GM03348 (cell line): ENCODE results near the gene TMEM171.

Source experiments
- DNase-seq: peaks from one replicate; pipeline ENCODE4 v3.0.0; 2012; ENCODE audit warnings: low spot score

The TMEM171 gene

GRCh38 chr5:73120222-73121118, at the start of gene TMEM171:
TSS of gene TMEM171 (plus strand) at chr5:73120575. CDS start at chr5:73123374, 2,799 bp downstream.
- peak; percentile 84 for DNase-seq

- DNase-seq, result no peak
Observed at GRCh38 chr5:73081093-73081492, 39.3 kb upstream of the TMEM171 start.

- peak; percentile 21 for DNase-seq
Observed at GRCh38 chr5:73088026-73088425, 32.3 kb upstream of the TMEM171 start.

GRCh38 chr5:73093943-73094342, 26.4 kb upstream of the TMEM171 start:
- DNase-seq, result no peak

GRCh38 chr5:73094415-73094814, 26.0 kb upstream of the TMEM171 start:
- no peak for DNase-seq

DNA sequence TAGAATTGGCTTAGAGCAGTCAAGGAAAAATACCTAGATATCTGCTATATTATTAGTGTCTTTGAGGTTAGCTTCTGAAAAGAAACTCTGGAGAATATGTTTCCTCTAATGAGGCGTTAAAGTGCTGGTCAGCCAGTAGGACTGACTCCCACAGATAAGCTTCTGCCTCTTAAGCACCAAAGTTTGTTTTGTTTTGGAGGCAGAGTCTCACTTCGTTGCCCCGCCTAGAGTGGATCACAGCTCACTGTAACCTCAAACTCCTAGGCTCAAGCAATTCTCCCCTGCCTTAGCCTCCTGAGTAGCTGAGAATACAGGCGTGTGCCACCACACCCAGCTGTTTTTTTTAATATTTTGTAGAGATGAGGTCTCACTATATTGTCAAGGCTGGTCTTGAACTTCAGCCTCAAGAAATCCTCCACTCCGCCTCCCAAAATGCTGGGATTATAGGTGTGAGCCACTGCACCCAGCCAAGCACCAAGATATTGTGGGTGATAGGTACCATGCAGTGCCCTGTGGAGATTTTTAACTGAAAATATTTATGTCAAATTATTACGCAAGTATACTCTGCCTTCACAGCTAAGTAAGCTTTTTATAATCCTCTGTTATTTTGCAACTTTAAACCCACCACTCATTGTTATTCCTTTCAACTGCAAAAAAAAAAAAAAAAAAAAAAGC, 24.7 kb upstream of the TMEM171 start:
- no peak for DNase-seq

DNA sequence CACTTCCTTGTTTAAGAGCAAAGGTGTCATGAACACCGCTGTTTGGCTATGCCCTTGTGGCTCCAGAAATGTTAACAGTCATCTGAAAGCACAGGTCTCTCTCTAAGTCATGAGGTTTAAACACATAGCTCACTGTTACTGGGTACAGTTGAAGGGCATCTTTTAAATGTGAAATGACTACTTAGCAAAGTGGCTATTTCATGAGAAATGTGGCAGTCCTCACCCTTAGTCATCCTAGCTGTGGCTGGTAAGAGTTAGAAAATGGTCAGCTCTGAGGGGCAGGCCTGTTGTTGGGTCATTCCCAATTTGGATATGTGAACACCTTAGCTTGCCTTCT, 24.2 kb upstream of the TMEM171 start:
- no peak for DNase-seq

GRCh38 chr5:73097740-73098139, 22.6 kb upstream of the TMEM171 start:
- DNase-seq, result no peak

- DNase-seq, result no peak
Observed at GRCh38 chr5:73100109-73100508, 20.3 kb upstream of the TMEM171 start.

DNA sequence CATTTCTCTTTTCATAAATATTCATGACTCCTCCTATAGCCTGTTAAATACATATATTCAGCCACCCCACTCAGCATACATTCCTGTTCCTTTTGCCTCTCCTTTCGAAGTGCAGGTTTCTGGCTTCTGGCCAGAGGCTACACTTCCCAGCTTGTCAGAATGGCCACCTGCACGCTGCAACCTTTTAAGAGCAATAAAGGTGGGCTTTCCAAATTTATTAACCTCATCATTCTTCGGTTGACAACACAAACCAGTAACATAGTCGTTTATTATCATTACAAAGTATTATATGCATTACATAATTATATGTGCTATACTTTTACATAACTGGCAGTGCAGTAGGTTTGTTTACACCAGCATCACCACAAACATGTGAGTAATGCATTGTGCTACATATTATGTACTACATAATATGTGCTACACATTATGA, 16.5 kb upstream of the TMEM171 start:
- DNase-seq, result no peak

GRCh38 chr5:73104326-73104725, 16.0 kb upstream of the TMEM171 start:
- no peak for DNase-seq

- DNase-seq, result no peak
Observed at GRCh38 chr5:73106335-73106734, 14.0 kb upstream of the TMEM171 start.

DNA sequence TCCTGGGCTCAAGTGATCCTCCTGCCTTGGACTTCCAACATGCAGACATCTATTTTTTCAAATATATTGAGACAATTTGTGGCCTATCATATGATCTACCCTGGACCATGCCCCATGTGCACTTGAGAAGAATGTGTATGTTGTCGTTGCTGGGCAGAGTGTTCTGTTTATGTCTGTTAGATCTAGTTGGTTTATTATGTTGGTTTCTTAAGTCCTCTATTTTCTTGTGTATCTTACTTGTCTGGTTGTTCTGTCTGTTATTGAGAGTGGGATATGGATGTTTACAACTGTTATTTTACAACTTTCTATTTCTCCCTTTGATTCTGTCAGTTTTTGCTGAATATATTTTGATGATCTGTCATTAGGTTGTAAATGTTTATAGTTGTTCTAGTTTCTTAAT, 10.2 kb upstream of the TMEM171 start:
- no peak for DNase-seq

DNA sequence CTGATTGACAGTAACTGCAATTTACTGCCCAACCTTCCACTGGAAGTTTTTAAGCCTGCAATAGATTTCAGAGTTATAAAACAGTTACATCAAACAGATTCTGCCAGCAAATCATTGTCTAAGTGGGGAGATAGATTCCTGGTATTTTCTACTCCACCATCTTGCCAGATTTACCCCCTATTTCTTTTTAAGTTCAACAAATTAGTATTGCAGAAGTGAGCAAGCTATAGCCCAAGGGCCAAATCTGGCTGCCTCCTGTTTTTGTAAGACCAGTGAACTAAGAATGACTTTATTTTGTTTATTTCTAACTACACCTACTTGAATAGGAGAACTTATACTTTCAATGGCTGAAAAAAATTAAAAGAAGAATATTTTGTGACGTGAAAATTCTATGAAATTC, 8.8 kb upstream of the TMEM171 start:
- DNase-seq, result no peak

DNA sequence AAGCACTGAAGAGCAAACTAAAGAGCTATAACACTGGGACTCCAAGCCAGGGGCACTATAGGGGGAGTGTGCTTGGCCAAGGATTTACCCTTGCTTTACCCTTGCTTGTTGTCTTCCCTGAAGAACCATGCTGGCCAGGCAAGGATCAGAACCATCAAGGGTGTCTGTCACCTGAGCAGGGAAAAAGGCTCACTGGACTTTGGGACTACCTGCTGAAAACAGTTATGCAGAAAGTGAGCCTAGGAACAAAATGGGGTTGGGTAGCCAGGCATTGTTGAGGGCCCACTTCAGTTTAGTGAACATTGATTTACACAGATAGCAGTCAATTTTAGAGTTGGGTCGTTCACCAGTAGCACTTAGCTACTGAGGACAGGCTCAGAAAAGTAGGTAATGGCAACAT, 8.0 kb upstream of the TMEM171 start:
- DNase-seq, result no peak

DNA sequence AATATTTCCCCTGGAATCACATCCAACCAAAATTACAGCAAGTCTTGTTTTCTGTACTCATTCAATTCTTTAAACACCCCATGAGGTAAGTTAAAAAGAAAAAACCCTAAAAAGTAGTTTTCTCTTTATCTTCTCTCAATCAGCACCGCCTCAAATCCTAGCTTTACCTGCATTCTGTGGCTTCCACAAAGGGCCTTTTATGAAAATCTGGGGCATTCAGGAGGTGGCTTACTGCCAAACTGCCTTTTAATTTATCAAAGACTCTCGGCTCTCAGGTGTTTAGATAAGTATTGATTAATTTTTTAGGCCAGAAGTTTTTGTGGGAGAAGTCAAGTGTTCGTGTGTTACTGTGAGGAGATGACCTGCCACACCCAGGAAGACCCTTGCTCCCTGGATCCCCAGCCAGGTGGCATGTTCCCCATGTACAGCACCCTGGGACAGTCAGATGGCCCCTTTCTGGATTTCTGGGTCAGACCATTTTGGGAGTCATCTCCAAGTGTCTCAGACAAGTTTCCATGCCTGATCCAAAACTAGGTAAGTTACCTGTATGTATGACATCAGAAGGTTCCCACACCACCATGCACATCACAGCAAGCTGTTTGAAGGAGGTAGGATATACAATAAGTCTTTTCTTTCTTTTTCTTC, 6.2 kb upstream of the TMEM171 start:
- no peak for DNase-seq

- peak; percentile 86 for DNase-seq
Observed at GRCh38 chr5:73115399-73116051, 4.8 kb upstream of the TMEM171 start.

DNA sequence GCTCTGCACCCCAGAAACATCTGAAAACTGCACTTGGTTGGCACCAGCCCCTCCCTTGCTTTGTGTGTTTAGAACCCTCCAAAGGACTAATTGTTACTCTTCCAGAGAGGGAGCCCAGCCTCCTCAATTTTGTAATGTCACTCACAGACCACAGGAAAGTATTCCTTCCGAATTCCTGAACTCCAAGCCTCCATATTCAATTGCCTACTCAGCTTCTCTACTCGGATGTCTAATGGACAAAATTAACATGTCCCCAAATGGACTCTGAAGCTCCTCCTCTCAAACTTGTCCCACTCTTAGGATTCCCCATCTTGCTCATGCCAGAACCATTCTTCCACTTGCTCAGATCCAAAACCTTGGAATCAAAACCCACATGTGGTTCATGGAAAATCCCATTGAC, 3.9 kb upstream of the TMEM171 start:
- no peak for DNase-seq

- no peak for DNase-seq
Observed at GRCh38 chr5:73117088-73117740, 3.2 kb upstream of the TMEM171 start.

DNA sequence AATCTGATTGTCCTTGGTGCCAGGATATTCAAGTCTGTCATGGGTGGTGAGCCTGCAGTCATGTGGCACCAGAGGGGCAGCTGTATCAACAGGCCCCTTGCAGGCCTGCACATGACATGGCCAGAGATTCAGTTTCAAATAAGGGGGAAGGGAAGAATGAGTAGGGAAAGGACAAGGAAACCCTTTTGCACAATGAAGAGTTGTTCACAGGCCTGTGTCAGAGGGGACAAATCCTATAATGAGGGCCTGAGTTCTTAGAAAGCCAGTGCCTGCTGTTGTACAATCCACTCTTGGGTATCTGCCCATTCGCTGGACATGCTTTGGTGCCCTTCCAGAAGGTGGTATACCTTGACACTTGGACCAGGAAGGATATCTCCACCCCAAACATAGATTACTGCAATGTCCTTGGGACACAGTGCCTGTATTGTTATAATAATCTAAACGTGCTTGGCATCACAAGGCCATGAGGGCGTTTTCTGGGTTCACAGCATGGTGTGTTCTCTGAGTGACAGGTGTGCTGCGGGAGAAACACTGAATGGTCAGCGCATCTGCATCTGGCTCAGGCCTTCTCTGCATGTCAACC, 1.9 kb upstream of the TMEM171 start:
- no peak for DNase-seq

DNA sequence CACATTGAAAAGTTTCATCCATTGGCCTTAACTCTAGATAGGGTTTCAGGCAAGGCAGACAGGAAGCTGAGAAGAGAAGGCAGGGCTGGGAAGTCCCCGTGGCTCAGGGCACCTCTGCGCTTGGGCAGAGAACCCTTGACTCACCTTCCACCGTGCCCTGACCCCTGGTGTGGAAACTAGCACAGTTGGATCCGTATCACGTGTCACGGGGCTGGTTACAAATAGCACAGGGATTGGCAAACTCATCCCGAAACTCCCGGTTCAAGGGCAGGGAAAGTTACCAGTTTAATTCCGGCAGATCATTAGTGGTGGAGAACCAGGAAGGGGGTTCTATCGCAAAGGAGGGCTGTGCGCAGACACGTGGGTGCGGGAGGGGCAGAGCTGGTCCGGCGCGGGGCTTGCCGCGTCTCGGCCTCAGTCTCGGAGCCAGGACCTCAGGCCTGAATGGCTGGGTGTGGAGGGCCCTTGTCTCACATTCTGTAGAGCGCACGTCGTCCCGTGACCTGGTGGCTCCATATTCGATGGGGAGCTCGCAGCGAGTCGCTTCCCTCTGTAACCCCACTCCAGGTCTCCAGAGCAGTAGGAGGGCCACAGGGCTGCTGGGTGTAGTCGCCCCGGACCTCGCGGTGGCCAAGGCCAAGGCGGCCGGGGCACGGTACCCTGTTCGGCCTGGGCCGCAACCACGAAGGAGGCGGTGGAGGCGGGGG, 771 bp upstream of the TMEM171 start:
- no peak for DNase-seq
